HCT116 (cell line): ENCODE measurements around the gene MAOA.

Experiments
- POLR2AphosphoS5 ChIP-seq: IDR thresholded peaks from 2 replicates; pipeline ENCODE4 v1.6.1; 2011; ENCODE audit warnings: mild to moderate bottlenecking, low read depth, low read length, moderate library complexity
- TF ChIP-seq, protein P1 (sequence below): IDR thresholded peaks from 2 replicates; pipeline ENCODE4 v1.6.1; 2012

DNA sequence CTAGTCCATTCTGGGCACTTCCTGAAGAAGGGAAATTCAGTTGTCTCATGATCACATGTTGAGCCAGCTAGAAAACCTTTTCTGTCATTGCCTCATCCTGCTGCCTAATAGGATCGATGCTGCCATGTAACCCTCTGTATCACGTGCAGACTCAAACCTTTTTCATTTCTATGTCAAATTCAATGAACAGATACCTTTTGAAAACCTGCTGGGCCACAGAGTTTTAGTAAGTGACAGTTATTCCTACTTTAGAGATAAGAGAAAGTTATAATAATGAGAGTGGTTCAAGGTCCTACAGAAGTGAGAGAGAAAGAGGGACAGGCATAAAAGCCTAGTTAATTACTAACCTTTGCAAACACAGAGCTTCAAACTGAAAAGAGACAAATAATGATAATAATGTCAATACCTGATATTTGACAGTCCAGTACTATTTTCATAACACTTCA lies 46.0 kb downstream of the MAOA start:
- TF ChIP-seq, protein P1, sequence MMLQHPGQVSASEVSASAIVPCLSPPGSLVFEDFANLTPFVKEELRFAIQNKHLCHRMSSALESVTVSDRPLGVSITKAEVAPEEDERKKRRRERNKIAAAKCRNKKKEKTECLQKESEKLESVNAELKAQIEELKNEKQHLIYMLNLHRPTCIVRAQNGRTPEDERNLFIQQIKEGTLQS, result no peak
- no peak for TF ChIP-seq POLR2AphosphoS5
